B cell (primary cell): ENCODE measurements around the gene ITSN2. TPM values are rescaled to one million over a fixed set of nuclear protein-coding genes. Genes with fewer than 3 reads are reported as not detected.
"Not testable (repeated sequence)": the region's sequence is repeated elsewhere in the genome, so short reads cannot be mapped to it uniquely, and the experiment has no call there.

Source experiments
- ATAC-seq: fragments of 200-7000 bp; cut with Tn5 transposase; one replicate; pipeline ENCODE4 v1.10.0; 2021; ENCODE audit warnings: low read depth, mild to moderate bottlenecking, moderate number of reproducible peaks, moderate library complexity
- CTCF ChIA-PET: fragments of 350-600 bp; sonication (Branson Sonifier 250); formaldehyde crosslinking; loops from one replicate; lab custom pipeline; 2021; ENCODE audit warnings: antibody characterized with exemption, inconsistent platforms; lab: Charles Lee
- POLR2A ChIA-PET: fragments of 350-600 bp; sonication (Branson Sonifier 250); formaldehyde crosslinking; loops from one replicate; lab custom pipeline; 2021; ENCODE audit warnings: antibody characterized with exemption; lab: Charles Lee
- DNase-seq: peaks from one replicate; pipeline ENCODE4 v3.0.0; 2013
- H2AFZ ChIP-seq: 2 replicates; pipeline ENCODE4 v1.6.1; 2012; ENCODE audit warnings: mild to moderate bottlenecking, low read depth, low read length; ENCODE audit not compliant: insufficient read depth, poor library complexity, severe bottlenecking
- H3K27ac ChIP-seq, 2 donors: 1 replicate in 1 of 2; 2 replicates in 1 of 2; pipeline ENCODE4 v1.5.1; 2012 to 2013; ENCODE audit warnings: low read length in 2 of 2, mild to moderate bottlenecking in 2 of 2, moderate library complexity in 1 of 2
- H3K27me3 ChIP-seq, 4 experiments: fragments of 200-600 bp in 1 of 4; sonication (generic) in 1 of 4; replicated peaks in 1 of 4; 1 replicate in 2 of 4; 2 replicates in 2 of 4; pipeline versions ENCODE4 v1.6.1 to v1.7.0; 2013 to 2016; ENCODE audit warnings: low read length in 3 of 4, mild to moderate bottlenecking in 2 of 4, mixed read lengths in 1 of 4, moderate library complexity in 1 of 4; ENCODE audit not compliant: insufficient read depth in 4 of 4, control insufficient read depth in 3 of 4; ENCODE audit errors: control extremely low read depth in 1 of 4
- H3K36me3 ChIP-seq, 2 experiments: replicated peaks in 1 of 2; 1 replicate in 1 of 2; 2 replicates in 1 of 2; pipeline versions ENCODE4 v1.6.1 to v1.7.1; 2013; ENCODE audit warnings: low read length in 1 of 2; ENCODE audit not compliant: insufficient read depth in 2 of 2, control insufficient read depth in 1 of 2; ENCODE audit errors: control extremely low read depth in 1 of 2, extremely low read depth in 1 of 2
- H3K4me1 ChIP-seq, 2 donors: fragments of 200-600 bp in 1 of 2; sonication (generic) in 1 of 2; 1 replicate in 1 of 2; 2 replicates in 1 of 2; pipeline versions ENCODE4 v1.5.1 to v1.6.1; 2013 to 2017; ENCODE audit warnings: low read length in 2 of 2; ENCODE audit not compliant: control insufficient read depth in 2 of 2, insufficient read depth in 2 of 2
- H3K4me2 ChIP-seq: replicated peaks from 2 replicates; pipeline ENCODE3; 2012; ENCODE audit warnings: mild to moderate bottlenecking, low read depth, low read length; ENCODE audit not compliant: poor library complexity, severe bottlenecking
- H3K4me3 ChIP-seq, 5 experiments: fragments of 200-600 bp in 1 of 5; sonication (generic) in 1 of 5; 1 replicate in 3 of 5; 2 replicates in 2 of 5; pipeline versions ENCODE4 v1.5.1 to v1.7.0; 2011 to 2016; ENCODE audit warnings: low read length in 4 of 5, mild to moderate bottlenecking in 4 of 5, low read depth in 2 of 5, control low read depth in 1 of 5, moderate library complexity in 1 of 5; ENCODE audit not compliant: insufficient read depth in 1 of 5; ENCODE audit errors: control extremely low read depth in 1 of 5, extremely low read depth in 1 of 5
- H3K79me2 ChIP-seq: fragments of 200-600 bp; sonication (generic); one replicate; pipeline ENCODE4 v1.6.0; 2016; ENCODE audit warnings: low read length; ENCODE audit not compliant: control insufficient read depth, insufficient read depth
- H3K9ac ChIP-seq: fragments of 200-600 bp; sonication (generic); 2 replicates; pipeline ENCODE4 v1.6.1; 2017; ENCODE audit warnings: mild to moderate bottlenecking, low read length, moderate library complexity
- H3K9me3 ChIP-seq, 3 donors: one replicate each; pipeline versions ENCODE4 v1.6.1 to v1.7.1; 2013; ENCODE audit warnings: low read length in 2 of 3; ENCODE audit not compliant: control insufficient read depth in 2 of 3, insufficient read depth in 1 of 3; ENCODE audit errors: control extremely low read depth in 1 of 3
- H4K20me1 ChIP-seq: 2 replicates; pipeline ENCODE4 v1.6.0; 2012; ENCODE audit warnings: mild to moderate bottlenecking, low read length; ENCODE audit not compliant: insufficient read depth, control insufficient read depth, poor library complexity, severe bottlenecking
- H3K27ac Mint-ChIP-seq: one replicate; pipeline ENCODE4 v1.8.0; 2021; ENCODE audit warnings: mixed read lengths
- H3K27me3 Mint-ChIP-seq: one replicate; pipeline ENCODE4 v1.8.0; 2021; ENCODE audit warnings: mixed read lengths
- H3K4me1 Mint-ChIP-seq: one replicate; pipeline ENCODE4 v1.8.0; 2021; ENCODE audit warnings: mixed read lengths
- H3K4me3 Mint-ChIP-seq: one replicate; pipeline ENCODE4 v1.8.0; 2021; ENCODE audit warnings: mixed read lengths
- H3K9me3 Mint-ChIP-seq: one replicate; pipeline ENCODE4 v1.8.0; 2022; ENCODE audit warnings: mixed read lengths; ENCODE audit not compliant: insufficient read depth
- CTCF ChIP-seq: fragments of 200-600 bp; IDR thresholded peaks from one replicate; pipeline ENCODE4 v1.8.0; 2022; ENCODE audit warnings: antibody characterized with exemption, mild to moderate bottlenecking
- EZH2 ChIP-seq: IDR thresholded peaks from 2 replicates; pipeline ENCODE4 v1.6.1; 2012; ENCODE audit warnings: borderline replicate concordance, low read depth, mild to moderate bottlenecking, moderate library complexity, low read length; ENCODE audit not compliant: insufficient read depth, poor library complexity, severe bottlenecking
- WGBS: methylation state at CpG from one replicate; pipeline ENCODE4 v1.1.5; 2013; ENCODE audit warnings: missing lambda C conversion rate; ENCODE audit not compliant: insufficient coverage; 5-methylcytosine and 5-hydroxymethylcytosine counted together
- intact Hi-C: fragments of 100-400 bp; cut with micrococcal nuclease; formaldehyde crosslinking; loops from one replicate; pipeline ENCODE4 v1.10.0; 2022
- polyA plus RNA-seq: library from polyadenylated mRNA; depleted of rRNA; stranded (reverse); fragments of >200 nt; gene quantifications from 2 replicates; pipeline ENCODE4 v1.2.3, GENCODE V29; 2012
- total RNA-seq, 2 donors: library from RNA; stranded (reverse); fragments of 120-200 nt in 1 of 2; gene quantifications; 1 replicate in 1 of 2; 2 replicates in 1 of 2; pipeline versions ENCODE4 v1.2.3 to v1.2.4, GENCODE V29; 2013 to 2022

Gene ITSN2
- total and polyA plus RNA-seq, 2 donors (not counting 1 experiment from before 2014, with no cell fraction given), result 107 to 200 TPM

- intact Hi-C loops, POLR2A ChIA-PET: not testable (repeated sequence)
These were observed 163.1 kb downstream of the ITSN2 start for GRCh38 chr2:24197213-24197612.

GRCh38 chr2:24191848-24192247 lies 168.5 kb downstream of the ITSN2 start:
- Histone ChIP-seq H3K4me3 (no peak overlapping the region), H4K20me1 (no peaks in the 10 kb centered on the region), H3K4me2 (no peak overlapping the region), H3K79me2 (no peaks in the 10 kb centered on the region), H3K27ac (no peak overlapping the region), H3K27me3 (no peaks in the 10 kb centered on the region), H3K36me3 (no peaks in the 10 kb centered on the region), H3K4me1 (no peaks in the 10 kb centered on the region), H3K9ac (no peak overlapping the region), H2AFZ (no peak overlapping the region), H3K9me3 (no peaks in the 10 kb centered on the region)
- DNase-seq (no peak), ATAC-seq (no peak)
- Mint-ChIP-seq H3K4me3 (no peak overlapping the region), H3K9me3 (peaks cover 7% of the 10 kb centered on the region), H3K4me1 (no peaks in the 10 kb centered on the region), H3K27ac (no peak overlapping the region), H3K27me3 (no peaks in the 10 kb centered on the region)
- 83% methylated on average over 4 of the region's 5 CpGs for WGBS
- intact Hi-C loops, result no loop called here
- TF ChIP-seq CTCF, result no peak
- no peak for TF ChIP-seq EZH2
- ChIA-PET POLR2A (no interaction called here), CTCF (interaction anchor here (1.2 kb wide), 1 partner anchor 30 kb away, joined by 3 read pairs; no protein-coding TSS in a partner anchor)

More at GRCh38 chr2:24197213-24197612, 163.1 kb downstream of the ITSN2 start:
- H3K4me2 ChIP-seq, H3K27ac ChIP-seq, DNase-seq, H2AFZ ChIP-seq, ATAC-seq, H3K36me3 ChIP-seq, H4K20me1 ChIP-seq, H3K4me1 Mint-ChIP-seq, H3K27ac Mint-ChIP-seq, H3K9me3 ChIP-seq, H3K27me3 ChIP-seq, H3K79me2 ChIP-seq, CTCF ChIA-PET, H3K4me3 Mint-ChIP-seq, H3K9me3 Mint-ChIP-seq, H3K4me3 ChIP-seq, H3K4me1 ChIP-seq, H3K27me3 Mint-ChIP-seq, H3K9ac ChIP-seq: not testable (repeated sequence)
- WGBS, result no CpG with 5 or more reads among the region's 1 CpG
